Adipocyte (in vitro differentiated cells): Measurements from ENCODE around the gene XYLT1.
A peak's percentile ranks its signal among the peaks of the same experiment; 100 is the strongest.

ENCODE experiments used
- DNase-seq: peaks from one replicate; pipeline ENCODE4 v3.0.0-alpha.2; 2015; ENCODE audit warnings: low read depth
- H3K27me3 ChIP-seq: replicated peaks from 2 replicates; pipeline ENCODE4 v1.7.0; 2013; ENCODE audit warnings: mild to moderate bottlenecking, low read length, moderate library complexity; ENCODE audit not compliant: control insufficient read depth, insufficient read depth
- H3K36me3 ChIP-seq: 2 replicates; pipeline ENCODE4 v1.7.0; 2013; ENCODE audit warnings: low read length, mild to moderate bottlenecking, moderate library complexity; ENCODE audit not compliant: control insufficient read depth, insufficient read depth, severe bottlenecking
- H3K4me1 ChIP-seq: 2 replicates; pipeline ENCODE4 v1.7.0; 2013; ENCODE audit warnings: mild to moderate bottlenecking, low read length, moderate library complexity; ENCODE audit not compliant: control insufficient read depth, insufficient read depth
- H3K4me3 ChIP-seq: 2 replicates; pipeline ENCODE4 v1.7.0; 2013; ENCODE audit warnings: mild to moderate bottlenecking, low read length, moderate library complexity
- H3K9ac ChIP-seq: 2 replicates; pipeline ENCODE4 v1.7.0; 2013; ENCODE audit warnings: mild to moderate bottlenecking, low read length, moderate library complexity
- H3K9me3 ChIP-seq: 2 replicates; pipeline ENCODE4 v1.7.0; 2013; ENCODE audit warnings: mild to moderate bottlenecking, low read length, moderate library complexity; ENCODE audit not compliant: control insufficient read depth

XYLT1 gene

GRCh38 chr16:17469011-17469740 lies 1.6 kb downstream of the XYLT1 start:
- no peaks in the 10 kb centered on the region for H3K9me3 ChIP-seq
- peak; percentile 80 for DNase-seq
- H3K4me1 ChIP-seq, result peaks cover 39% of the 10 kb centered on the region
- peak overlapping the region; percentile 87 for H3K9ac ChIP-seq
- peak overlapping the region; percentile 87 for H3K4me3 ChIP-seq
- peaks cover 10% of the 10 kb centered on the region for H3K36me3 ChIP-seq
- no peaks in the 10 kb centered on the region for H3K27me3 ChIP-seq

GRCh38 chr16:17468611-17469010 lies 2.1 kb downstream of the XYLT1 start:
- Histone ChIP-seq H3K4me3 (peak overlapping the region; percentile 87), H3K27me3 (no peaks in the 10 kb centered on the region), H3K9ac (peak overlapping the region; percentile 87), H3K4me1 (peaks cover 34% of the 10 kb centered on the region), H3K9me3 (no peaks in the 10 kb centered on the region), H3K36me3 (peaks cover 10% of the 10 kb centered on the region)
- no peak for DNase-seq

- Histone ChIP-seq H3K27me3 (no peaks in the 10 kb centered on the region), H3K9me3 (no peaks in the 10 kb centered on the region), H3K4me1 (peaks cover 31% of the 10 kb centered on the region), H3K36me3 (peaks cover 10% of the 10 kb centered on the region), H3K4me3 (peak overlapping the region; percentile 87), H3K9ac (peak overlapping the region; percentile 87)
- peak; percentile 88 for DNase-seq
These were observed 2.7 kb downstream of the XYLT1 start for GRCh38 chr16:17467923-17468540.

GRCh38 chr16:17466876-17467275 lies 3.9 kb downstream of the XYLT1 start:
- DNase-seq, result no peak
- peaks cover 23% of the 10 kb centered on the region for H3K4me1 ChIP-seq
- H3K36me3 ChIP-seq, result peaks cover 10% of the 10 kb centered on the region
- H3K4me3 ChIP-seq, result no peak overlapping the region
- H3K9ac ChIP-seq, result no peak overlapping the region
- no peaks in the 10 kb centered on the region for H3K9me3 ChIP-seq
- no peaks in the 10 kb centered on the region for H3K27me3 ChIP-seq

- no peaks in the 10 kb centered on the region for H3K9me3 ChIP-seq
- no peak for DNase-seq
- H3K9ac ChIP-seq, result no peak overlapping the region
- H3K36me3 ChIP-seq, result peaks cover 10% of the 10 kb centered on the region
- H3K27me3 ChIP-seq, result no peaks in the 10 kb centered on the region
- H3K4me3 ChIP-seq, result no peak overlapping the region
- H3K4me1 ChIP-seq, result peaks cover 22% of the 10 kb centered on the region
These were observed 5.3 kb downstream of the XYLT1 start for GRCh38 chr16:17465460-17465859.

DNA sequence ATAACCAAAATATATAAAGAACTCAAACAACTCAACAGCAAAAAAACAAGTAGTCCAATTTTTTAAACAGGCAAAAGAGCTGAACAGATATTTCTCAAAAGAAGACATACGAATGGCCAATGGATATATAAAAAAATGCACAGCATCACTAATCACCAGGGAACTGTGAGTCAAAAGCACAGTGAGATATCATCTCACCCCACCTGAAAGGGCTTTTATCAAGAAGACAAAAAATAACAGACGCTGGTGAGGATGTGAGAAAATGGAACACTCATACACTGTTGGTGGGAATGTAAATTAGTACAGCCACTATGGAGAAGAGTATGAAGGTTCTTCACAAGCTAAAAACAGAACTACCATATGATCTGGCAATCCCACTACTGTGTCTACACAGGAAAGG lies 7.4 kb downstream of the XYLT1 start:
- Histone ChIP-seq H3K4me1 (peaks cover 21% of the 10 kb centered on the region), H3K36me3 (peaks cover 10% of the 10 kb centered on the region), H3K9me3 (no peaks in the 10 kb centered on the region), H3K4me3 (no peak overlapping the region), H3K9ac (no peak overlapping the region), H3K27me3 (no peaks in the 10 kb centered on the region)
- DNase-seq, result no peak

GRCh38 chr16:17461951-17462729 lies 8.6 kb downstream of the XYLT1 start:
- no peaks in the 10 kb centered on the region for H3K9me3 ChIP-seq
- no peaks in the 10 kb centered on the region for H3K27me3 ChIP-seq
- H3K4me1 ChIP-seq, result peaks cover 10% of the 10 kb centered on the region
- H3K36me3 ChIP-seq, result peaks cover 10% of the 10 kb centered on the region
- H3K9ac ChIP-seq, result no peak overlapping the region
- no peak for DNase-seq
- H3K4me3 ChIP-seq, result no peak overlapping the region

- DNase-seq, result no peak
These were observed 9.9 kb downstream of the XYLT1 start for GRCh38 chr16:17460890-17461289.

GRCh38 chr16:17459903-17460521 lies 10.7 kb downstream of the XYLT1 start:
- peaks cover 10% of the 10 kb centered on the region for H3K4me1 ChIP-seq
- no peaks in the 10 kb centered on the region for H3K9me3 ChIP-seq
- no peak for DNase-seq

More at GRCh38 chr16:17460890-17461289, 9.9 kb downstream of the XYLT1 start:
- Histone ChIP-seq H3K9me3 (no peaks in the 10 kb centered on the region), H3K27me3 (no peaks in the 10 kb centered on the region), H3K4me3 (no peak overlapping the region), H3K9ac (no peak overlapping the region), H3K4me1 (peaks cover 10% of the 10 kb centered on the region), H3K36me3 (peaks cover 3% of the 10 kb centered on the region)

GRCh38 chr16:17457997-17458396 lies 12.8 kb downstream of the XYLT1 start:
- no peaks in the 10 kb centered on the region for H3K9me3 ChIP-seq
- H3K4me3 ChIP-seq, result no peak overlapping the region
- H3K27me3 ChIP-seq, result no peaks in the 10 kb centered on the region
- peaks cover 7% of the 10 kb centered on the region for H3K36me3 ChIP-seq
- DNase-seq, result no peak
- H3K9ac ChIP-seq, result no peak overlapping the region
- H3K4me1 ChIP-seq, result peaks cover 26% of the 10 kb centered on the region

More at GRCh38 chr16:17459903-17460521, 10.7 kb downstream of the XYLT1 start:
- Histone ChIP-seq H3K36me3 (peaks cover 1% of the 10 kb centered on the region), H3K9ac (no peak overlapping the region), H3K4me3 (no peak overlapping the region), H3K27me3 (no peaks in the 10 kb centered on the region)

GRCh38 chr16:17457513-17457912 lies 13.2 kb downstream of the XYLT1 start:
- Histone ChIP-seq H3K36me3 (peaks cover 7% of the 10 kb centered on the region), H3K9ac (no peak overlapping the region), H3K4me1 (peaks cover 30% of the 10 kb centered on the region), H3K4me3 (no peak overlapping the region), H3K9me3 (no peaks in the 10 kb centered on the region), H3K27me3 (no peaks in the 10 kb centered on the region)
- DNase-seq, result no peak
